Stimulated activated CD8-positive, alpha-beta memory T cell treated with anti-CD3 and anti-CD28 coated beads, Interleukin-4, amount 100 ng/mL, for 4 hours (primary cell): ENCODE measurements around the gene BAZ2B.

Experiments
- DNase-seq, 2 donors: peaks; one replicate each; pipeline ENCODE4 v3.0.0-alpha.2; 2020; ENCODE audit warnings: low read depth in 2 of 2, low spot score in 1 of 2

BAZ2B gene

DNA sequence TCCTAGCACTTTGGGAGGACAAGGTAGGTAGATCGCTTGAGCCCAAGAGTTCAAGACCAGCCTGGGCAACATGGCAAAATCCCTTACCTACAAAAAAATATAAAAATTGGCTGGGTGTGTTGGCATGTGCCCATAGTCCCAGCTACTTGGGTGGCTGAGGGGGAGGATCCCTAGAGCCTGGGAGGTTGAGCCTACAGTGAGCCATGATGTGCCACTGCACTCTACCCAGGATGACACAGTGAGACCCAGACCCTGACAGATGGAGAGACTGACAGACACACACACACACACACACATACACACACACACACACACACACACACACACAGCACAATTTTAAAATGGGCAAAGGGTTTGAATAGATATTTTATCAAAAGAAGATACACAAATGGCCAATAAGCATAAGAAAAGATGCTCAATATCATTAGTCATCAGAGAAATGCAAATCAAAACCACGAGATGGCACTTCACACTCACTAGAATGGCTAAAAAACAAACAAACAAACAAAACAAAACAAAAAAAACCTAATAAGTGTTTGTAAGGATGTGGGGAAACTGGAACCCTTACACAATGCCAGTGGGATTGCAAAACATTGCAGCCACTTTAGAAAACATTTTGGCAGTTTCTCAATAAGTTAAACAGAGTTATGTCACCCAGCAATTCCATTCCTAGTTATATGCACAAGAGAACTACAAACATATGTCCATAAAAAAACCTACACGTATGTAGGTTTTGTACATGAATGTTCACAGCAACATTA, 42.3 kb downstream of the BAZ2B start:
- DNase-seq = no peak

DNA sequence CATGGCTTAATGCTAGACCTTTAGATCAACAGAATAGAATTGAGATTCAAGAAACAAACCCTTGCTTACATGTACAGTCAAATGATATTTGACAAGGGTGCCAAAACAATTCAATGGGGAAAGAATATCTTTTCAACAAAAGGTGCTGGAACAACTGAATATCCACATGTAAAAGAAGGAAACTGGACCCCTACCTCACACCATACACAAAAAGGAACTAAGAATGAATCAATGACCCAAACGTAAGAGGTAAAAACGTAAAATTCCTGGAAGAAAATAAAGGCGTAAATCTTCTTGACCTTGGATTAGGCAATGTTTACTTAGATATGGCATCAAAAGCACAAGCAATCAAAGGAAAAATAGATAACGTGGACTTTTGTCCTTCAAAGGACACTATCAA, 43.1 kb downstream of the BAZ2B start:
- no peak for DNase-seq

DNA sequence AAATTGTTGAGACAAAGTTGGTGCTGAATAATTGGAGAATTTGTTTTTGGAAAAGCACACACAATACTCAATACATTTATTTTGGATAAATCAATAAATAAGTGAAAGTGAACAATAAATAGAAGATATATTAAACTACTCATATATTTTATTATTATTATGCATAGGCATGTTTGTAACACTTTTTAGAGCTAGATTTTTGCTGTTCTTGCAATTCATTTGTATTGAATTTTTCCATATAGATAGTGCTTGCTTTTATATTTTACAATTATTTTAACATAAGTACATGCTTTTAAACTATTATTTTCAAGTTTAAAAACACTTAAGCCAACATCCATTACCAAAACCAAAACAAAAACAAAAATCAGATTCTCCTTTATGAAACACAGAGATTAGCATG, 43.9 kb downstream of the BAZ2B start:
- no peak for DNase-seq

DNA sequence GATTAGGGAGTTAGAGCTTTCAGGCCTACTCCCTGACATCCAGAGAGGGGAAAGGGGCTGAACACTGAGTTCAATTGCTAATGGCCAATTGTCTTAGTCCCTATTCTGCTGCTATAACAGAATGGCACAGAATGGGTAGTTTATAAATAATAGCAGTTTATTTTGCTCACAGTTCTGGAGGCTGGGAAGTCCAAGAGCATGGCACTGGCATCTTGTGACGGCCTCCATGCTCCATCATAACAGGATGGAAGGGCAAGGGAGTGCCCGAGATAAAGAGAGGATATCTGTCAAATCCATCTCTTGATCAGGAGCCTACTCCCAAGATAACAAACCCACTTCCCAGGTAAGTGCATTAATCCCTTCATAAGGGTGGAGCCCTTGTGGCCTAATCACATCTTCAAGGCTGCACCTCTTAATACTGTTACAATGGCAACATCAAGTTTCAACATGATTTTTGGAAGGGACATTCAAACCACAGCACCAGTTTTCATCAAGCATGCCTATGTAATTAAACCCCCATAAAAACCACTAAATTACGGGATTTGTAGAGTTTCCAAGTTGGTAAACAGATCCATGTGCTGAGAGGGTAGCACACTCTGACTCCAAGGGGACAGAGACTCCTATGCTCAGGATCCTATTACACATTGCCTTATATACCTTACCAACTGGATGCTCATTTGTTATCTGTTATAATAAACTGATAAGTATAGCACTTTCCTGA, 44.6 kb downstream of the BAZ2B start:
- DNase-seq = no peak

DNA sequence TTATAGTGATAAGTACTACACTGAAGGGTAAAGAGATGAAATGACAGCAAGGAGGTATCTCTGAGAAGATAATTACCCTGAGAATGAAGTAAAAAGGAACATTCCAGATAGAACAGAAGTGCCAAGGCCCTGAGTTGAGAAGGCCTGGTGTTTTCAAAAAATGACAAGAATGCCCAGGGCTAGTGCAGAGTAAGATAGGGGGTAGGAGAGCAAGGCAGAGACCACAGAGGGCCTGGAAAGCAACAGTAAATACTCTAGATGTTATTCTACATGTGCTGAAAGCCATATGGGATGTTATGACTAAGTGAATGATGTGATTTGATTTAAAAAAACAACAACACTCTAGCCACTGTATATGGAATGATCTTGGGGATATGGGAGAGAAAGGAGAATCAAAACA, 52.3 kb downstream of the BAZ2B start:
- DNase-seq = no peak

DNA sequence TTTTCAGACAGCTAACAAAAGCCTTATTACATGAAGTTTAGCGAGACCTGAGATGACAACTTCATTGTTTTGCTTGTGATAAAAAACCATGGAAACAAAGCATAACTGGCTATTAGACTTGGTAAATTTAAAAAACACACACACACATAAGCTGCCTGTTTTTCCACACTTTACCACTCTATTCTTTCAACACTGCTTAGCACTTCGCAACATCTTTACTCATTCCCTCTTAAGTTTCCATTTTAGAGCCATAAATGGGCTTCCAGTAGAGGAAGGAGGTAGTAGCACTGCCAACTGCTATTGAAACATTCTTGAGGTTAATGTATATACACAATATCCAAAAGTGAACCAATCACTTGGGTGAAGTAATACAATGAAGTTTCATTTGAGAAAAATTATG, 54.1 kb downstream of the BAZ2B start:
- DNase-seq = no peak

DNA sequence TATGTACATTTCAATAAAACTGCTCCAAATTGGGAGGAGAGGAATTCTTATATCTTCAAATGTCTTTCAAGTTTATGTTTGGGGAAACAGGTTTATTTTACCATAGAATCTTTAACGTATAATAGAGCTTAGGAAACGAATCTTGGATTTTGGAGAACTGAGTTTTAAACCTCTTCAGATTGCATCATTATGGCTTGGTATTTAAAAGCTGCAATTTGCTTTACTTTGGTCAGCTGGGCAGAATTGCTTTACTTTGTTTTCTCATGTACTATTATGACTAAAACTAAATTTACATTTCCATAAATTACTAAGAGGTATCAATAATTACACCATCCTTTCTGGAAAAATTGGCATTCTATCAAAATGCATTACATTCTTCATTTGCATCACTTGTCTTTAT, 54.6 kb downstream of the BAZ2B start:
- DNase-seq = no peak

DNA sequence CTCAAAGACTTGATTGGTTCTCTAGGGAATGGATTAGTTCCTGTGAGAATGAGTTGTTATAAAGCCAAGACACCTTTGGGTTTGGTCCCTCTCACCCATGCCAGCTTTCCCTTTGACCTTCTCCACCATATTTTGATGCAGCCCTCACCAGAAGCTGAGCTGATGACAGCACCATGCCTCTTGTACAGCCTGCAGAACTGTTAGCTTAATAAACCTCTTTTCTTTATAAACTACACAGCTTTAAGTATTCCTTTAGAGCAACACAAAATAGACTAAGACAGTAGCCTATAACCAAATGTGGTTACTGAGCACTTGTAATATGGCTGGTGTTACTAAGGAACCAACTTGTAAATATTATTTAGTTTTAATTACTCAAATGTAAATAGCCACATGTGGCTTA, 55.1 kb downstream of the BAZ2B start:
- DNase-seq = no peak

DNA sequence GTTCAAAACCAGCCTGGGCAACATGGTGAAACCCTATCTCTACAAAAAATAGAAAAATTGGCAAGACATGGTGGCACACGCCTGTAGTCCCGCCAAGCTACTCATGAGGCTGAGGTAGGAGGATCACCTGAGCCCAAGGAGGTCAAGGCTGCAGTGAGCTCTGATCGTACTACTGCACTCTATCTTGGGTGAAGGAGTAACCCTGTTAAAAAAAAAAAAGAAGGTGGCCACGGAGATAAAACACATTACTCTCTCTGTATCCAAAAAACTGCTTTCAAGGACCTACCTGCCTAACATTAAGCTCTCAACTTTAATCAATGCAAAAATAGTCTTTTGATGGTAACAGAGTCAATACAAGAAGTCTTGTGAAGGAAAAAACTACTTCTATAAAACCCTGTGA, 57.3 kb downstream of the BAZ2B start:
- no peak for DNase-seq

DNA sequence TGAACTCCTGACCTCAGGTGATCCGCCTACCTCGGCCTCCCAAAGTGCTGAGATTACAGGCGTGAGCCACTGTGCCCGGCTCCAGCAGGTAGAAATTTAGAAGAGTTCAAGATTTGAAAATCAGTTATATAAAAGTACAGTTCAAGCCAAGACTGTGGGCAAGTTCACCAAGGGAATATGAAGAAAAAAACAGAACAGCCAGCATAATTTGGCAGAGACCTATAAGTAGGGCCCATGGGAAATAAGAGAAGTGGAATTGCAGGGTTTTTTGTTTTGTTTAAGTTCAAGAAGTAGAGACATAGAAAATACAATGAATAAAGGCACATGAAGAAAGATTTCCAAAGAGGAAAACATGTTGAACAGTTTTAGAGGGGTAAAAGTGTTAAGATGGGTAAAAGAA, 57.9 kb downstream of the BAZ2B start:
- DNase-seq = no peak

DNA sequence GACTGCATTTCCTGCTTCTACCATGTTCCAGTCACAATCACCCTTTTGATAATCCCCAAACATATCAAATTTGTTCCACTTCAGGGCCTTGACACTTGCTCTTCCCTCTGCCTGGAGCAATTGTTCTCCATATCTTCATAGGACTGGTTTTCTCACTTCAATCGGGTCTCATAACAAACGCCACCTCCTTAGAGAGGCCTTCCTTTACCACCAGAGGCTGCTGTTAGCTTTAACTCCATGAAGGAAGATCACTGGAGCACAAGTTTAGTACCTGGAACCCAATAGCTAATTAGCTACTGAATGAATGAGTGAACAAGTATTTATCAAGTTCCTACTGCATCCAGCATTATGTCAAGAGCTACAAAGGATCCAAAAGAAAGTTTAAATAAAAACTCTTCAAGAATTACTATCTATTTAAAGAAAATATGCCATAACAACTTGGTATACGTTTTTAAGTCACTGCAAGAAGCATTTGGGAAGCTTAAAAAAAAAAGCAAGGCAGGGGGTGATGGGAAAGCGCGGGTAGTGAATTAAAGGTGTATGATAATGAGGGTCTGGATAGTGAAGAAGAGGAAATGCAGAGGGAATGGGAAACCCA, 58.8 kb downstream of the BAZ2B start:
- no peak for DNase-seq

DNA sequence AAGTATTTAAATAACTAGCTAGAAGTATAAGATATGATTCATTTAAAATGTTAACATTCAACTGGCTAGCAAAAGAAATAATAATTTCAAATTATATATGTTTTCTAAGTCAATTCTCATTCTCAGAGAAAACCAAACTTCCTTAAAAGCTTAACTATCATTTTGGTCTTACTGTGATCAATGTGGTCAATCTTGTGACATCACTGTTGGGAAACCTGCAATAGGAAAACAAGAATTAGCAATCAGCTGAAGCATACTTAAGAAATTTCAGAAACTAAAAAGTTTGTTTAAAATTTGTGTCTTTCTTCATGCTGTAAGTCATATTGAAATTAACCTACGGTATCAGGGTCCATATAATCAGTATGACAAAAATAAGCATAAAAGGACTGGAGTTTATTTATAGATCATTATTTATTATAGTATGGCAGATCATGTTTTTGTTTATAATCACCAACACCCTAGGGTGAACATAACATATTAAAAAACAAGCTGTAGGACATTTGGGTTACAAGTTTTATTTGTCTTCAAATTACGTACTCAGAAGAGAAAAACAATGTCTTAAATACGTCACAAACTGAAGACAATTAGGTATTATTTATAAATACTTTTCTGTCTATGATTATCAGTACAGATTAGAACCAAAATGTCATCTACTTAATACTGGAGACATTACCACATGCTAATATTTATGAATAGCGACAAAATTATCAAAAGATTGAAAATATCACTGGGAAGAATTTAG, 60.5 kb downstream of the BAZ2B start:
- no peak for DNase-seq

DNA sequence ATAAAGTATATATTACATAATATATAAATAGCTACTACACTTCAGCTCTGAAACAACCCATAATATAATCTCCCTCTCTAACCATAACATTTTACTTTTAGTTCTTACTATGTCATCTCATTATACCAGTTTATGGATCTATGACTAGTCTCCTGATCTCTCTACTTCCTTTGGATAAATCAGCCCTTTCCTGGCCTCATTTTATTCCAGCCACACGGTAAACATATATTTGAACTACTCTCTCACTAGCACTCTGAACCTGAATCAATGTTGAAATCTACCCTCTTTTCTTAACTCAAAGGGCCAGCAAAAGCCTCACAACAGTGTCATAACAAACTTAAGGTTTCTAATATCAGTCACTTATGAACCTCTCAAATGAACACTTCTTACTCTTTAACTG, 62.6 kb downstream of the BAZ2B start:
- no peak for DNase-seq

DNA sequence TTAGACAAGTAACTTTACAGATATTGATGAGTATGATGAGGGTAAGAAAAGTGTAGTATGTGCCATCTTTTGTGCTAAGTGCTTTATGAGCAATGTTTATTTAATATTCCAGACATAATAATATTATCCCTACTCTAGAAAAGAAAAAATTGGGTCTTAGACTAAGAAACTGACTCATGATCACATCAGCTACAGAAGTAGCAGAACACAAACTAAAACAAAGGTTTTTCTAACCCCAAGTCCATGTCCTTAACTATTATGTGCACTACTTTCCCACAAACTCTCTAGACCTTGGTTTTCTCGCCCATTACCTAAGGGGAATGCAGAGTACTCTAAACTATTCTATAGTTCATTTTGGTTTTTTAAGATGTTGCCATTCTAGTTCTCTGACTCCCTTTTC, 64.5 kb downstream of the BAZ2B start:
- no peak for DNase-seq

DNA sequence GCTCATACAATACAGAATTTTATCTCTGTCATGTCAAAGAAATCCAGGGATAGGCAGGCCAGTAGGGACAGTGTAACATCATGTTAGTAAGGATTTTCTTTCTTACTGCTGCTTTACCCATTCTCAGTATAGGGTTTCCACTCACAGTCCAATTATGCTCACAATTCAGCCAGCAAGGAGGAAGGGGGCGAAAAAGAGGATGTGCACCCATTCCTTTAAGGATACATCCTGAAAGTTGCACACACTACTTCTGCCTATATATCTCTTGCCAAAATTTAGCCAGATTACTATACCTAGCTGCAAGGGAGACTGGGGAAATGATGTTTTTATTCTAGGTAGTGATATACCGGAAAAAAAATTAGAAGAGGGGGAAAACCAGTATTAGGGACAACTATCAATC, 66.1 kb downstream of the BAZ2B start:
- DNase-seq = no peak

DNA sequence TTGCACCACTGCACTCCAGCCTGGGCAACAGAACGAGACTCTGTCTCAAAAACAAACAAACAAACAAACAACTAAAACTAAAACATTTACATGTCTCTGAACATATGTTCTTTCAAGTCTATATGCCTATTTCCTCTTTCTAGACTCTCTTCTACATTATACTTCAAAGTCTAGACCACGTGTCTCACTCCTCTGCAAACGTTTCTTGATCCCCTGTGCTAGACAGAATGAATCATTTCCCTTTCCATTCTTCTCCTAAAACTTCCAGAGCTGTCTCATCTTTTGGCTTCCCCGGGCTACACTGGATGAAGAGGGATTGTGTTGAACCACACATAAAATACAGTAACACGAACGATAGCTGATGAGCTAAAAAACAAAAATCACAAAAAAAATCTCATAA, 67.1 kb downstream of the BAZ2B start:
- DNase-seq = no peak

DNA sequence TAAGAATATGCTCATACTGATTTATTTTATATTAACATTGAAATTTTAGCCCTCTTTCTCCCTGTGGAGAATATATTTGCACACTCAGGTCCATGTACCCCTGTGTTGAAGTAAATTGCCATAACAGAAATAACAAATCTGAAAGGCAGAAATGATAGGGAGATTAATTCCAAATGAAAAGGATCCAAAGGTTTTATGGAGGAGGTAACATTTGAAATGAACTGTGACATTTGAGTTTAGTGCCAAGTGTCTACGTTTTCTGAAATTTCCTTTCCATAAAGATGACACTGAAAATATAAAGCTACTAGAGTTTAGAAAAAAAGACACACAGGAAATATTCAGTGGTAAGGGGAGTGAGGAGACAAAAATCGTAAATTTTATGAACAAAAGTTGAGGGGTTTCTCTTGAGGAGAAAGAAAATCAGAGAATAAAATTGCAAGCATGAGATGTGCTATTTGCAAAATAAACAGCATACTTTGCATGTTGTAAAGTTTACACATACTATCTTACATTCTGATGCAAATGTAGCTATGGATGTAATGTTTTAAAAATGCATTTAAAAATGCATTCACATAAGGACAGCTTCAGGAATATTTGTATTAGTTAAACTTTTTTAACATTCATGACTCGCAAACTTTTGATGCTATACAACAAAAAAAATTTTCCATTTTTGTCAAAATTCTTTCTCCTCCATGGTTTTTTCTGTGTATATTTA, 69.5 kb downstream of the BAZ2B start:
- DNase-seq = no peak

DNA sequence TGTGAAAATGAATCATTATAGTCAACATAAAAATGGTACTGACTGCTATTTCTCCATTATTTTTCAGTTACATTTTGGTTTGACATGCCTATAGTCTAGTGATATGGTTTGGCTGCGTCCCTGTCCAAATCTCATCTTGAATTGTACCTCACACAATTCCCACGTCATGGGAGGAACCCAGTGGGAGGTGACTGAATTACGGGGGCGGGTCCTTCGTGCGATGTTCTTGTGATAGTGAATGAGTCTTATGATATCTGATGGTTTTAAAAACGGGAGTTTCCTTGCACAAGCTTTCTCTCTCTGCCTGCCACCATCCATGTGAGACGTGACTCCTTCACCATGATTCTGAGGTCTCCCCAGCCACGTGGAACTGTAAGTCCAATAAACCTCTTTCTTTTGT, 70.3 kb downstream of the BAZ2B start:
- DNase-seq = no peak

DNA sequence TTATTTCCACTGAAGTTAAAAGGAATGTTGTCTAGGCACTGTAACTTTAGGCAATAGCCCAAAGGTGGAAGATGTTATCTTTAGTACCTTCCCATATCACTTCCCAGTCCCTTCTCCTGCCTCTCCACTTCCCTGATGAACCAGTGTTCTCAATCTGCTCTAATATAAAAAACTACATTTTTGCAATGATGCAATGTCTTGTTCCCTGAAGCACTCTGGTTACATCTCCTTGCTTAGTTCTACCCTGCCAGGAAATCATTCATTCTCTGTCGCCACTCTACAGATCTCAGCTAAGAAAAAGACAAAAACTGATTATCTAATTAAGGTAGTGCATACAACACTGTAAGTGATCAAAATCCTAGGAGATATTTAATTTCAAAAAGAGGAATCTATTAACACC, 71.3 kb downstream of the BAZ2B start:
- no peak for DNase-seq

DNA sequence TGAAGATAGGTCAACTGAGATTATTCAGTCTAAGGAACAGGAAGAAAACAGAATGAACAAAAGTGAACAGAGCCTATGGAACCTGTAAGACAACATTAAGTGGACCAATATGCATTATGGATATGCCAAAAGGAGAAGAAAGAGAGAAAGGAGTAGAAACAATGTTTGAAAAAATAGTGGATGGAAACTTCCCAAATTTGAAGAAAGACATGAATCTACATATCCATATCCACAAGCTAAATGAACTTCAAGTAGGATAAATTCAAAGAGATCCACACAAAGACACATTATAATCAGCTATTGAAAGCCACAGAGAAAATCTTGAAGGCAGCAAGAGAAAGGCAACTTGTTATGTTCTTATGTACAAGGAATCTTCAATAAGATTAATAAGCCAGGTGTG, 74.2 kb downstream of the BAZ2B start:
- DNase-seq = no peak

DNA sequence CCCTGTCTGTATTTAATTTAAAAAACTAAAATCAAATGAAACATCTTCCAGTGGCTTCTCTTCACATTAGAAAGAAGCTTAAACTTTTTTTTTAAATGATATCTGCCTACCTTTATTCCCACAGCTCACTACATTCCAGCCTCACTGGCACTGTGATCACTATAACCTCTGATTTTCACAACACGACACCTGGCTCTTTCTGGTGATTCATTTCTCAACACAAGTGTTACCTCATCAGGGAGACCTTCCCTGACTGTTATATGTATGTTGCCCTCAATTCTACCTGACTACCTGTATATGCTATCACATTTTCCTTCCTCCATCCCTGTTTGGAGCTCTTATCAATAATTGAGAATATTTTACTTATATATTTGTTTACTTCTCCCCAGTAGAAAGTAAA, 76.6 kb downstream of the BAZ2B start:
- DNase-seq = no peak
